Immature natural killer cell (primary cell): ENCODE results near the gene TGFB1. TPM values are rescaled to one million over a fixed set of nuclear protein-coding genes. Genes with fewer than 3 reads are reported as not detected.

Experiments used
- DNase-seq, 3 donors: peaks; one replicate each; pipeline ENCODE4 v3.0.0; 2022; ENCODE audit warnings: mixed read lengths in 1 of 3
- H3K27ac Mint-ChIP-seq, 6 donors: one replicate each; pipeline ENCODE4 v1.8.0; 2020; ENCODE audit warnings: mixed read lengths in 6 of 6, mild to moderate bottlenecking in 5 of 6, inconsistent platforms in 4 of 6, moderate library complexity in 3 of 6
- H3K27me3 Mint-ChIP-seq, 3 donors: one replicate each; pipeline ENCODE4 v1.8.0; 2020 to 2021; ENCODE audit warnings: low read depth in 3 of 3, mild to moderate bottlenecking in 3 of 3, mixed read lengths in 3 of 3, moderate library complexity in 3 of 3, inconsistent platforms in 1 of 3
- H3K36me3 Mint-ChIP-seq, 3 donors: one replicate each; pipeline ENCODE4 v1.8.0; 2020; ENCODE audit warnings: mixed read lengths in 3 of 3, inconsistent platforms in 2 of 3, mild to moderate bottlenecking in 2 of 3
- H3K4me1 Mint-ChIP-seq, 2 donors: one replicate each; pipeline ENCODE4 v1.8.0; 2020; ENCODE audit warnings: inconsistent platforms in 2 of 2, mild to moderate bottlenecking in 2 of 2, mixed read lengths in 2 of 2, moderate library complexity in 1 of 2
- H3K4me3 Mint-ChIP-seq, 5 donors: one replicate each; pipeline ENCODE4 v1.8.0; 2020; ENCODE audit warnings: mild to moderate bottlenecking in 5 of 5, mixed read lengths in 5 of 5, inconsistent platforms in 3 of 5, moderate library complexity in 3 of 5
- H3K9me3 Mint-ChIP-seq, 6 donors: one replicate each; pipeline ENCODE4 v1.8.0; 2020; ENCODE audit warnings: mild to moderate bottlenecking in 6 of 6, mixed read lengths in 6 of 6, inconsistent platforms in 4 of 6, moderate library complexity in 3 of 6
- polyA plus RNA-seq, 3 donors: library from polyadenylated mRNA; unstranded; fragments of 300-500 nt; fragmentation: Illumina TruSeq; gene quantifications; one replicate each; pipeline ENCODE4 v1.2.3, GENCODE V29; 2021

TGFB1 gene
- polyA plus RNA-seq, 3 donors from 2014 or later: 51.4 to 196 (median 66.4) TPM

- peaks cover 0 to 3% (median 0%) of the 10 kb centered on the region in 3 donors for H3K36me3 Mint-ChIP-seq
- peak within 1 kb of the TSS; percentile 89 to 95 (median 91) for H3K4me3 Mint-ChIP-seq
- peak within 1 kb of the TSS; percentile 98 to 99 (median 99) for H3K27ac Mint-ChIP-seq
- DNase-seq: peak; percentile 99
- H3K4me1 Mint-ChIP-seq: peaks cover 24 to 29% of the 10 kb centered on the region in 2 donors
- H3K27me3 Mint-ChIP-seq: peaks cover 5 to 12% (median 5%) of the 10 kb centered on the region in 3 donors
- no peaks in the 10 kb centered on the region for H3K9me3 Mint-ChIP-seq
These were observed 10.2 kb upstream of the TGFB1 start, which contains the start of gene B9D2 for GRCh38 chr19:41363753-41364523. Gene B9D2 (minus strand): TSS chr19:41364149. CDS start chr19:41363519, 630 bp downstream.

- no peaks in the 10 kb centered on the region for H3K9me3 Mint-ChIP-seq
- H3K36me3 Mint-ChIP-seq: peaks cover 0 to 3% (median 0%) of the 10 kb centered on the region in 3 donors
- peak overlapping the region; percentile 89 to 95 (median 91) for H3K4me3 Mint-ChIP-seq
- H3K4me1 Mint-ChIP-seq: peaks cover 27 to 32% of the 10 kb centered on the region in 2 donors
- H3K27me3 Mint-ChIP-seq: peaks cover 5 to 12% (median 5%) of the 10 kb centered on the region in 3 donors
- H3K27ac Mint-ChIP-seq: peak overlapping the region; percentile 98 to 99 (median 99)
- no peak for DNase-seq
These were observed 9.6 kb upstream of the TGFB1 start for GRCh38 chr19:41363371-41363752.

GRCh38 chr19:41362143-41362847 lies 8.6 kb upstream of the TGFB1 start:
- Mint-ChIP-seq H3K4me1 (peaks cover 34 to 38% of the 10 kb centered on the region in 2 donors), H3K27me3 (peaks cover 5 to 12% (median 5%) of the 10 kb centered on the region in 3 donors), H3K9me3 (no peaks in the 10 kb centered on the region), H3K4me3 (peak overlapping the region in 4 of 5 donors; percentile 23 to 95 (median 90)), H3K36me3 (peaks cover 0 to 3% (median 0%) of the 10 kb centered on the region in 3 donors), H3K27ac (peak overlapping the region; percentile 98 to 99 (median 99))
- DNase-seq: no peak

GRCh38 chr19:41359741-41360140 lies 6.0 kb upstream of the TGFB1 start:
- Mint-ChIP-seq H3K27ac (no peak overlapping the region), H3K36me3 (no peaks in the 10 kb centered on the region), H3K4me3 (no peak overlapping the region), H3K4me1 (peaks cover 53 to 59% of the 10 kb centered on the region in 2 donors), H3K27me3 (peaks cover 5 to 17% (median 12%) of the 10 kb centered on the region in 3 donors), H3K9me3 (no peaks in the 10 kb centered on the region)
- no peak for DNase-seq

- Mint-ChIP-seq H3K9me3 (no peaks in the 10 kb centered on the region), H3K27ac (no peak overlapping the region), H3K4me3 (no peak overlapping the region), H3K27me3 (peaks cover 11 to 26% (median 13%) of the 10 kb centered on the region in 3 donors), H3K4me1 (peaks cover 37 to 47% of the 10 kb centered on the region in 2 donors), H3K36me3 (no peaks in the 10 kb centered on the region)
- no peak for DNase-seq
These were observed 4.0 kb upstream of the TGFB1 start for GRCh38 chr19:41357746-41358145.

- DNase-seq: no peak
- no peaks in the 10 kb centered on the region for H3K36me3 Mint-ChIP-seq
- no peak overlapping the region for H3K4me3 Mint-ChIP-seq
- H3K27me3 Mint-ChIP-seq: peaks cover 16 to 32% (median 19%) of the 10 kb centered on the region in 3 donors
- peaks cover 0 to 2% (median 0%) of the 10 kb centered on the region in 6 donors for H3K9me3 Mint-ChIP-seq
- peaks cover 34 to 42% of the 10 kb centered on the region in 2 donors for H3K4me1 Mint-ChIP-seq
- H3K27ac Mint-ChIP-seq: peak overlapping the region in 4 of 6 donors; percentile 36 to 88 (median 48)
These were observed 3.4 kb upstream of the TGFB1 start for GRCh38 chr19:41356984-41357739.

- no peak overlapping the region for H3K4me3 Mint-ChIP-seq
- DNase-seq: no peak
- peaks cover 28 to 46% (median 33%) of the 10 kb centered on the region in 3 donors for H3K27me3 Mint-ChIP-seq
- peak overlapping the region in 5 of 6 donors; percentile 71 to 89 (median 87) for H3K27ac Mint-ChIP-seq
- peaks cover 37 to 42% of the 10 kb centered on the region in 2 donors for H3K4me1 Mint-ChIP-seq
- peaks cover 0 to 3% (median 0%) of the 10 kb centered on the region in 3 donors for H3K36me3 Mint-ChIP-seq
- peaks cover 0 to 4% (median 0%) of the 10 kb centered on the region in 6 donors for H3K9me3 Mint-ChIP-seq
These were observed 2.1 kb upstream of the TGFB1 start for GRCh38 chr19:41355802-41356201.

GRCh38 chr19:41355035-41355434 lies 1.3 kb upstream of the TGFB1 start:
- Mint-ChIP-seq H3K4me3 (peak overlapping the region in 3 of 5 donors; percentile 3 to 58 (median 22)), H3K9me3 (peaks cover 0 to 4% (median 0%) of the 10 kb centered on the region in 6 donors), H3K27me3 (peaks cover 32 to 53% (median 35%) of the 10 kb centered on the region in 3 donors), H3K27ac (peak overlapping the region; percentile 71 to 89 (median 86)), H3K4me1 (peaks cover 40 to 45% of the 10 kb centered on the region in 2 donors), H3K36me3 (peaks cover 0 to 4% (median under 1%) of the 10 kb centered on the region in 3 donors)
- no peak for DNase-seq

GRCh38 chr19:41354343-41354953 lies 726 bp upstream of the TGFB1 start:
- Mint-ChIP-seq H3K4me3 (peak overlapping the region; percentile 77 to 100 (median 83)), H3K9me3 (peaks cover 0 to 4% (median 0%) of the 10 kb centered on the region in 6 donors), H3K4me1 (peaks cover 46 to 50% of the 10 kb centered on the region in 2 donors), H3K36me3 (peaks cover 0 to 6% (median 4%) of the 10 kb centered on the region in 3 donors), H3K27ac (peak overlapping the region; percentile 93 to 99 (median 96)), H3K27me3 (peaks cover 34 to 58% (median 38%) of the 10 kb centered on the region in 3 donors)
- no peak for DNase-seq

GRCh38 chr19:41352609-41353465 lies 885 bp downstream of the TGFB1 start:
- peaks cover 53 to 58% of the 10 kb centered on the region in 2 donors for H3K4me1 Mint-ChIP-seq
- H3K4me3 Mint-ChIP-seq: peak overlapping the region; percentile 98 to 100 (median 100)
- peak; percentile 82 to 85 (median 85) for DNase-seq
- H3K27ac Mint-ChIP-seq: peak overlapping the region; percentile 95 to 100 (median 99)
- H3K27me3 Mint-ChIP-seq: peaks cover 47 to 73% (median 52%) of the 10 kb centered on the region in 3 donors
- peaks cover 8 to 16% (median 13%) of the 10 kb centered on the region in 3 donors for H3K36me3 Mint-ChIP-seq
- H3K9me3 Mint-ChIP-seq: peaks cover 0 to 4% (median 0%) of the 10 kb centered on the region in 6 donors

- peaks cover 54 to 56% of the 10 kb centered on the region in 2 donors for H3K4me1 Mint-ChIP-seq
- H3K27me3 Mint-ChIP-seq: peaks cover 51 to 76% (median 52%) of the 10 kb centered on the region in 3 donors
- H3K36me3 Mint-ChIP-seq: peaks cover 8 to 16% (median 13%) of the 10 kb centered on the region in 3 donors
- peak overlapping the region; percentile 98 to 100 (median 100) for H3K4me3 Mint-ChIP-seq
- no peak for DNase-seq
- H3K9me3 Mint-ChIP-seq: peaks cover 0 to 4% (median 0%) of the 10 kb centered on the region in 6 donors
- peak overlapping the region; percentile 95 to 100 (median 99) for H3K27ac Mint-ChIP-seq
These were observed 1.5 kb downstream of the TGFB1 start for GRCh38 chr19:41352279-41352608.
